GM12801 (cell line): ENCODE data around the gene LCLAT1.

Source experiments
- CTCF ChIP-seq: IDR thresholded peaks from one replicate; pipeline ENCODE4 v1.5.1; 2011; ENCODE audit warnings: control low read depth; ENCODE audit not compliant: insufficient read length; ENCODE audit errors: extremely low read depth

Gene LCLAT1

GRCh38 chr2:30514134-30514847 lies 67.2 kb downstream of the LCLAT1 start:
- TF ChIP-seq CTCF: no peak

GRCh38 chr2:30514848-30515435 lies 67.9 kb downstream of the LCLAT1 start:
- no peak for TF ChIP-seq CTCF

- TF ChIP-seq CTCF: no peak
Measured at GRCh38 chr2:30516166-30516565, 69.1 kb downstream of the LCLAT1 start.

GRCh38 chr2:30519796-30520195 lies 72.8 kb downstream of the LCLAT1 start:
- no peak for TF ChIP-seq CTCF

- no peak for TF ChIP-seq CTCF
Measured at GRCh38 chr2:30522421-30522820, 75.4 kb downstream of the LCLAT1 start.

GRCh38 chr2:30527411-30527810 lies 80.4 kb downstream of the LCLAT1 start:
- TF ChIP-seq CTCF: no peak

DNA sequence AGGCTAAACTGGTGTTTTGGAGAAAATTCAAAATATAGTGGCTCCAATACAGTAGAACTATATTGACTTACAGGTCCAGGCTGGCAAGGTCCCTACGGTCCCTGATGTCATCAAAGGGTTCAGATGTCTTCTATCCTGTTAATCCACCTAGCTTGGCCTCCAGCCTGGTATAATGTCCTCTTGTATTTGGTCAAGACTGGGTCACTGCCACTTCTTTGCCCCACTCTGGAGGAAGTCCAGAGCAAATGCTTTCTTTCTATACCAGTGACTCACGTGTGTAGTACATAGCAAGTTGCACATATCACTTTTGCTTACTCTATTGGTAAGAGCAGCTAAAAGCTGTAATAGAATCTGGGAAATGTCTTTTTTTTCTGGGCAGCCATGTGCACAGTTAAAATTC lies 80.8 kb downstream of the LCLAT1 start:
- no peak for TF ChIP-seq CTCF

DNA sequence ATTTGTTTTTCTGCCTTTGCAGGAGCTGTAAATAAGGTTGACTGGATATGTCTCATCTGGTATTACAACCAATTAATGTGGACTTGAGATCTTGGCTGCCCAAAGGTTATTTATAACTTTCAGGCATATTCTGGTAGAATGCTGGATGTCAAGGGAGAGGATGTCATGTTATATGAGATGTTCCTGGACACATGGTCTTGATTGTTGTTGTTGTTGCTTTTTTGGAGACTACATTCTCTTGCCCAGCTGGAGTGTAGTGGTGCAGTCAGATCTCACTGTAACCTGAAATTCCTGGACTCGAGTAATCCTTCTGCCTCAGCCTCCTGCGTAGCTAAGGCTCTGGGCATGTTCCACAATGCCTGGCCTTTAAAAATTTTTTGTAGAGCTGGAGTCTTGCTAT lies 83.3 kb downstream of the LCLAT1 start:
- TF ChIP-seq CTCF: no peak
